HG02885 (cell line): ENCODE results near the gene RBM20.
A peak's percentile ranks its signal among the peaks of the same experiment; 100 is the strongest.

Experiments used
- ATAC-seq: cut with Tn5 transposase; IDR thresholded peaks from one replicate; pipeline ENCODE4 v1.9.1; 2021; ENCODE audit warnings: mild to moderate bottlenecking; ENCODE audit not compliant: unreplicated experiment, poor library complexity

RBM20 gene

DNA sequence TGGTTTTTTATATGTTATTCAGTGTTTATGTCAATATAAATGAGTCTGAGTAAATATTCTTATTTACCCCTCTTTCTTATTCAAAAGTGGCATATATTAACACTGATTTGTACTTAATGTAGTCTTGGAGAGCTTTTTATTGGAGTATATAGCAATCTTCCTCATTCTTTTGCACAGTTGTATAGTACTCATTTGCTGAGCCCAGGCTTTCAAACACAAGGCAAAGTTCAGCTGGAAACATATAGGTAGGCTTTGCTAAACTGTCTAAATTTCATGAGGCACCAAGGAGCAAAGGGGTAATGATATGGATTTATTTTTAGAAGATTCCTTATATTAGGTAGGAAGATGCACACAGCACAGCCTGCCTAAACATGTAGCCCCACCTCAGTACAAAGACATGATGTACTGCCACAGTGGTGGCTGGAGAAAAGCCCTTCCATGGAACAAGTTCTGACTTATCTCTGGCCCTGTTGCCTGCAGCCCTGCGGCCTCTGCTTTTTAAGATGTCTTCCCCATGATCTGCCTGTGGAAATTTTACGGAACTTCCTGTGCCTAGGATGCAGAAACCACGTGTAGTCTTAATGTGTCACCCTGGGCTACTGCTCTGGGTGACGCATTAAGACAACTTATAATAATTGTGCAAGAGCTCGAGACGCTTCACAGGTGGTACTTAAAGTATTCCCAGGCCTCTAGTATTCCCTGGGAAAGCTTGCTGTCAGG is 218.0 kb downstream of the RBM20 start:
- ATAC-seq = no peak

DNA sequence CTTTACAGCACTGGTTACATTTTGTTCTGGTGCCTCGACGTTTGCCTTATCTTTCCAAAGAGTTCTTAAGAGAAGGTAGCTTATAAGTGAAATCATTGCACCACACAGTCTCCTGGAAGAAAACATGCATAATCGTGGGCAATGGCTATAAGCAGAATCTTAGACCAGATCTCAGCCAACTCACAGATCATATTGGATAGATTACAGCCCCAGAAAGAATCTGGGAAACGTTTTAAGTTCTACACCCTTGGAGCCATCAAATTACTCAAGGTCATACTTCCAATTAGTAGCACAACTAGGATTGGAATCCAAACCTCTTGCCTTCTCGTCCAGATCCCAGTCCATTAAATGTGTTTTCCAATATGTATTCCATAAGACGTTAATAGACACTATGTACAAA is 218.8 kb downstream of the RBM20 start:
- ATAC-seq = no peak

DNA sequence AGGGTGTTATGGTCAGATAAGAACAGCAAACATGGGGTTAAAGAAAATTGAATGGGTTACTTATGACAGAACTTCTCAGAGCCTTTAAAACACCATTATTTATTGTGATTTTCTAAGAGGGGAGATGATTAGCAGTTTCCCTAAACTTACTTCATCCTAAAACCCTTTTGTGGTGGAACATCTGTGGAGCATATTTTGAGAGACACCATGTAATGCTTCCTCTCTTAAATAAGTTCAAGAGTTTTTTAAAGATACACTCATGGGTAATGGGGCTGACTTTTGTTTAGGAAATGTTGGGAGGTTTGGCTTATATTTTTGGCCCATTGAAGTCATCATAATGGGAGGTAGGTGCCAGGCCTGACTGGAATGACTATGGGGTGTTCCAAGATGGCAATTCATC is 219.2 kb downstream of the RBM20 start:
- no peak for ATAC-seq

DNA sequence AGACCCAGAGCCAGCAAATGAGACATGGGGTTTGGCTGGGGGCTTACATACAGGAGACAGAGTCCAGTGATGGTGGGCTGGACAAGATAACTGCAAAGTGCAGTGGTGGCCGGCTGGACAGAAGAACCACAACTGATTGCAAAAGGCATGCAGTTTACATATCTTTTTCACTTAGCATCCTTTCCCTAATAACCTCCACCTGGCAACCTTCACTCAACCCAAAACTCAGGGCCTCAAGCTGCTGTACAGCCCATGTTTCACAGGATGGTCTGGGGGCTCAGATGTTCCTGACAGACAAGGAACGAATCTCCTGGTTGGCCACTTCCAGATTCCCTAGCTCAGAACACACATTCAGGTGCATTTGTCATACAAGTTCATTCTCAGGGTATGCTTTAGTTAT is 219.8 kb downstream of the RBM20 start:
- no peak for ATAC-seq

DNA sequence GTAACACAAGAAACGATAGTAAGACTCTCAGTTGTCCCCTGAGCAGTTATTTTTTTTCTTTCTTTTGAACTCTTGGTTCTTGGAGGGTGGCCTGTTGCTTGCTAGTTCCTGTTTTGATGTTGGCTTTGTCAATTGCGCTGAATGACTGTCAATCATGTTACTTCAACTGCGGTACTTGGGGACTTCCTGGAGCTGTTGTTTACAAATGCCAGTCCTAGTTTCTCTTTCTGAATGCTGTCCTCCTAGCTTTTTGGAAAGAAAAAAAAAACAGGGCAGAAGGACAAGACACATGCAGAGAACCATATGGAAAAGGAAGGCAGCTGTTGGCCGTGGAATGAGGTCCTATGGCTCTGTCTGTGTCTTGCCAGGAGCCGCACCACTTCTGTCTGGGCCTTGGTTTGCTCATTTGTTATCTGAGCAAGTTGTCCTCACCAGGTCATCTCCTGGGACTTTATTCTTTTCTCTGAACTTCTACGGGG is 220.6 kb downstream of the RBM20 start:
- ATAC-seq = peak; percentile 60

DNA sequence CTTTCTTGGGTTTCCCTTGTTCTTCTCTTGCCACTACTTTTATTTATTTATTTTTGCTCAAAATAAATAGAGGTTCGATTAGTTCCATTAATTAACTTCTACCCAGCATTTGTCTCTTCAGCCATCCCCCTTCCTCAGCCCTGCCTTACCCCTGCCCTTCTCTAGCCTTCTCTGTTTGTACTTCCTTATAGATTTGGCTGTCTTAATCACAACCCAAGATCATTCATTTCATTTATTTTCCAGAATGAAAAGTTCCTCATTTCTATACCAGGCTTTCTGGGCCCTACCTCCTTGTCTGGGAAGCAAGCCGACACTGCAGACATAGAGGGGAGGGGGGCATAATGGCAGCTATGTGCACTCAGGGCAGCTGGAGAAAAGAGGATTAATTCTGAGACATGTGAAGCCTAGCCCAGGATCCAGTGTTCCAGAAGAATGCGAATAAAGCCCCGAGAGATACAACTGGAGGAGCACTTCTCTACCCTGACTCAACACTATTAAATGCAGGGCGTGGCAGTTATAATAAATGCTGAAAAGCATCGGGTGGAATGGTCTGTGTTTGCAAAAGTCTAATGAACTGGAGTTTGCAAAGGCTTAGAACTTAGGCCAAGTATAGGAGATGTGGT is 221.2 kb downstream of the RBM20 start:
- no peak for ATAC-seq

DNA sequence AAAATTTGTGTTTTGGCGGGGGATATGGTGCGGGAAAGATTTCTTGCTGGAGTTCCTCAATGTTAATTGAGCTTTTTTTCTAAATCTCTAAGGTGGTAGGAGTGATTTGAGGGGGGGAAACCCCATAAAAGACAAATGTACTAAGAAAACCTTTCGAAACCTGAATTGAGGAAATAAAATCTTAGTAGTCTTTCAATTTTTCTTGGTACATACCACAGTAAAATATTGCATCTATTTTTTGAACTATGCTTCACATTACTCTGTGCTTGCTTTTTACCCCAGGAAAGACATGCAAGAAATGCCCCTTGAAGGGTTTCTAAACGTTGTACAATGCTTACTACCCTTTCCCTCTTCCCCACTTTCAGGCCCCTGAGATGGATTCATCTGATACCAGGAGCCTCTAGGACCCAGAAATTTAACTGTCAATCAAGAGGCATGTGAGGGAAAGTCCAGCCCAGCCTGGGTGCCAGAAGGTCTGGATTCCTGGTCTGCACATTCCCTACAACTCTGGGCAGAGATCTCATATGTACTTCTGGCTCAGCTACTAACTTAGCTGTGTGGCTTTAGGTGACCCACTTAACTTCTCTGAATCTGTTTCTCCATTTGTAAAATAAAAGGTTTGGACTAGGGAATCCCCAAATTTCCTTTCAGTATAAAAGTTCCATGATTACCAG is 221.8 kb downstream of the RBM20 start:
- no peak for ATAC-seq

DNA sequence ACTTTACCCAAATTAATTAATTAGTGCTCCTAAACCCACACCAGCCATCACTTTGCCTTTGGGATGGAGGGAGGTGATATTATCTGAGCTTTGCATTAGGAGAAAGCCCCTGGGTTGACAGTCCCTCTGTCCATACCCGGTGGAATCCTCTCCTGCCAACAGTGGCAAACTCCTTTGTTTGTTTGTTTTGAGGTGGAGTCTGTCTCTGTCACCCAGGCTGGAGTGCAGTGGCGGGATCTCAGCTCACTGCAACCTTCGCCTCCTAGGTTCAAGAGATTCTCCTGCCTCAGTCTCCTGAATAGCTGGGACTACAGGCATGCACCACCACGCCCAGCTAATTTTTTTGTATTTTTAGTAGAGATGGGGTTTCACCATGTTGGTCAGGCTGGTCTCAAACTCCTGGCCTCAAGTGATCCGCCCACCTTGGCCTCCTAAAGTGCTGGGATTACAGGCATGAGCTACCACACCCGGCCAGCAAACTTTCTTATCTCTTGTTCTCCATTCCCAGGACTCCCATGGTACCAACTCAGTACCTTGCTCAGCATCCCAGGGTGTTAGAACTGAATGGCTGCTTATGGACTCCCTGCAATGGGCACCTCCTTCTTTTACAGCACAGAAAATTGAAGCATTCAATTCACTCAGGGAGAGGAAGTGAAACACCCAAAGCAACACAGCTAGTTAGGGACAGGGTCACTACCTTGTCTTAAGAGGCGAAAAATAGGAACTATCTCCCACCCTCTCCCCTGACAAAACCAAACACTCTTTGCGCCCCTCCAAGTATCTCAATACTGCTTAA is 223.1 kb downstream of the RBM20 start:
- ATAC-seq = peak; percentile 37

DNA sequence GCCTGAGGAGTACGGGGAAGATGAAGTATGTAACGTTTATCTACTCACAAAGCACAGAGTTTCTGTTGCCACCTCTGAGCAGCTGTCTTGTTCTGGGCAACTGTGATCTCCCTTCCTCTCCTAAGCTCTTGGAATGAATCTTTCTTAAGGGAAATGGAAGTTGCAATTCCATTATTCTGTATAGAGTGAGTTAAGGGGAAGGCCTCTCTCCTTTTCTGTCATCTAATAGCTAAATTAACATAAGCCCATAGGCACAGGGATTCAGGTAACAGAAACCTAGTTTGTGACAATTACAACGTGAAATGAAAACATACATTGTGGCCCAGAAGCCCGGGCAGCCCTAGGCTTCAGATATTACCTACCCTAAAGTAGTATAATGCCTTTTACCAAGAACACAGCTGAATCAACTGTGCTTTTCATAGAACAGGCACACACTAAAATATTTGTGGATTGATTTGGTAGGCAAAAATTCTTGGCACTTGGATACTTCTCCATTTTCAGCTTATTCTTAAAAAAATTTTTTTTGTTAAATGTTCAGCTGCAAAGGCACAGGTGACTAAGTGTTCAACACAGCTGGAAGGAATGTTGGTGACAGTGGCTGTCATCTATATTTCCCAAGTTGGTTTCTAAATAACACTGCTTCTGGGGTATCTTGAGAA is 223.8 kb downstream of the RBM20 start:
- ATAC-seq = peak; percentile 0

DNA sequence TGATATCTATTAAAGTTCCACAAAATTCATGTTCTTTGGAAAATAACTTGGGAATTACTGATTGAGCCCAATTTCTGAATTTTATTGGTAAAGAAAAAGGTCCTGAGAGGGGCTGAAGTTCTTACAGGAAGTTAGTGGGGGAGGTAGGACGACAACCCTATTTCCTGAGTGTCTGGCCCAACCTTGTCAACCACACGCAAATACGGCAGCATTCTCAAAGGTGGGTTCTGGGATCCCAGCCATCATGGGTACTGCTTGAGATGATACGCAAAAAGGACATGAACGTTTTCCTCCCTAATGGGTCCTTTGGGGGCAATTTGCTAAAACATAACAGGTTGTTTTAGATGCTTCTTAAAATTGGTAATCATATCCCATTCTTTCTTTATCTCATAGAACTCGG is 224.8 kb downstream of the RBM20 start:
- ATAC-seq = no peak

DNA sequence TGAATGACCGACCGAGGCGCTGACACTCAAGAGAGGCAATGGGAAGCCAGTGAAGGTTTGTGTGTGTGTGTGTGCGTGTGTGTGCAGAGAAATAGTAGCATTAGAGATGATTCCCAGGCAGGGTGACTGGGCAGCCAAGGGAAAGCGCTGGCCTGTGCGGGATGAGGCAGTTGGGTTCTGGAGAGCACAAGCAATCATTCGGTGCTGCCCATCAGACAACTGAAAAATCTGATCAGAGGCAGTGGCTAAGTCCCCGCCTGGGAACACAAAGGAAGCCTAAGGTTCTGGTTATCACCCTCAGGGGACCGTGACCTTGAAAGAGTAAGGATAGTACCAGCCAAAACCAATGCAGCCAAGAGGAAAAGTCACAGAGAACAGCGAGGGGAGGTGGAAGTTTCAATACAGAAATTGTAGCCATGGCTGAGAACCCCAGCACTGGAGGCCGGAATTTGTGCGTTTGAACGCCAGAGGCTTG is 226.7 kb downstream of the RBM20 start:
- no peak for ATAC-seq

DNA sequence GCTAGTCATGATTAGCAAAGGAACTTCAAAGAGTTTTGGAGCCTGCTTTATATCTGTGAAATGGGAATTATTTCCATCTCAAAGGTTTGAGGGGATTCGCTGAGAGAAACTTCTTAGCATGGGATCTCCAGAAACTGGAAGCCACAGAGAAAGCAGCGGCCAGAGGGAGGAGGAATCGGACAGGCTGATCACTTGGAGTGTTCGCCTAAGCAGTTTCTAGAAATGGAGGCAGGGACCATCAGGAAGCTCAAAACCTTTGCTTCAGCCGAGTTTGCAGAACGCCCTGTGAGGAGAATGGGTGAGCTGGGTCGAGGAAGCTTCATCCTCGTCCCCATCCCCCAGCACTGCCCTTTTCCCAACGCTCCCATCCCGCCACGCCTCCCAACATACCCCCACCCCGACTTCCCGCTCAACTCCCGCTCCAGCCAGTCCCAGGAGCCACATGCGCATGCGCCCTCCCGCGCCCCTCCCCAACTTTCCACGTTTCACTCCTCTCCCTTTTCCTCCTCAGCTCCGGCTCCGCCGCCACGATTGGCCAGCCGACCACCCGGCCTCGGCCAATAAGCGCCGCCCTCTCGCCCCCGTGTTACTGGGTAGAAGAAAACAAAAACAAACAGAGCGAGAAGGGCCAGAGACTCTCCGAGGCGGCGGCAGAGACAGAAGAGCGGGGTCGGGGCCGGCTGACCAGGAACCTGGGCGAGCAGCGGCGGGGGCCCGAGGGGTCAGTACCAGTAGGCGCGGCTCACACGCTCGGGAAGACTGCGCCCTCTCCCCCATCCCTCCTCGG is 227.4 kb downstream of the RBM20 start, which contains the start of gene PDCD4:
Gene PDCD4 (plus strand): TSS at position 631 of the 787 bp plus-strand sequence. CDS start 4,100 bp downstream, outside the sequence.
- ATAC-seq = peak; percentile 77

DNA sequence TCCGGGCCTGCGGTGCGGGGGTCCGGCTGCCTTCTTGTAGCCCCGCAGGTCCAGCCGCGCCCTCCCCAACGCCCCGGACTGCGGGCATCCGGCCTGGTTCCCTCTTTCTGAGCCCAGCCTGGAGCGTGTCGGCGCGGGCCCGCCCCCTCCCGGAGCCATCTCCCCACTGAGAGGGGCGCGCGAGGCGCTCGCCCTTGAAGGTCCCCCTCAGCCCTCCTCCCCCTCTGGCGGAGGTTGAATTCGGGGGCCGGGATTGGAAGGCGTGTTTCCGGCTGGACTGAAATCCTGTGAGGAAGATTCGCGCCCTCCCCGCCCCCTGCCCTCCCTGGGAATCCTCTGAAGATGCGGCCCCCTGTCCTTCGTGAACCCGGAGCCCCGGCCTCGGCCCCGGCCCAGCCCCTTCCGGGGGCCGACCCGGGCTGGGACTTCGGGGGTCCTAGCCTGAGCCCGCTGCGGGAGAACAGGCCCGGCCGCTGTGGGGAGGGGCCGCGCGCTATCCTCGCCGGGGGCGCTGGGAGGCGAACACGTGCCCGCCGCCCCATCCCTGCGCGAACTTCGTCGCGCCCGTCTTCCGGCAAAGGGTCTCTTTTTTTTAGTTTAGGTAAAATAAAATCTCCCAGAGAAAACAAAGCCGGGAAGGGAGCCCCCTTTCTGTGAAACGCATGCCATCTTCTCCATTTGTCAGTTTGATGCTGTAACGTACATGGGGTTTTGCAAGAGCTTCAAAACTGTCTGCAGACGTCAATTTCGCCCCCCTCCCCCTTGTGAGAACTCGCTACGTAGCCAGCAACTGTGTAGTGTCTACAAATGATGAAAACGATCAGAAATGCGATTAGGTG is 228.2 kb downstream of the RBM20 start:
- peak; percentile 39 for ATAC-seq

DNA sequence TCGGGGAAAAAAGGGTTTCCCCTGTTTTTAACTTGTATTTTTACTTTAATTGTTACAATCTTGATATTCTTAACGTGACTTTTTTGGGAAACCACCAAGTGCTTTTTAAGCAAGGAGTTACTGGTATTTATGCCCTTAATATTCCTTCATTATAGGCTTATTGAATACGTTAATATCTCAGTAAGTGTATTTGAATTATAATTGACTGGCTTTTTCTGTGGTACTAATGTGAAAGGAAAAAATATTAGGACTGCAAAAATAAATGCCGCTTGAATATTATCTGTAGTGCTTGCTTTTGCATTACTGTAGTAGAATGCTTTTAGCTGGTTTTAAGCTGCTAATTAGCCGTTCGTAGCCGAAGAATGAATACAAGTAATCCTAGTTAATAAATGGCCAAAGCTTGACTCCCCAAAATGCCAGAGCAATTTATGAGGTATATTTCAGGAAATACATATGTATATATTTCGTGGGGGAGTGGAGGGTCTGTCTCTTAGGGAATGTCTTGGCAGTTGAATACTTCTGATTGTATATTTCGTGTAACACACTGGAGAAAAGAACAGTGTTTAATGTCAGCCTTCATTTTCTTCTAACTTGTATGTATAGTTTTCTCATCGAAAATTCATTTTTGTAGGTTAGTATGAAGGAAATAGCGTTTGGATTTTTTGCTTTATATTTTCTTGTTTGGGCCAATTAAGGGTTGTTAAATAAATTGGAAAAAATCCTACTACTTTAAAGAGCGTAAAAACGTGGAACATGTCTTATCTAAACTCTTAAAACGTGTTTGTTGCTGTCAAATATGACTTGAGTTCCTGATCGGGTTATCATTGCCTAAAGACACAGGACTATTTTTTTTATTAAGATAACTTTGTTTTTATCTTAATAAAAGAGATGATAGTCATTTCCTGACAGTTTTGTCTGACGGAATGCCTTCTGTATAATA is 229.1 kb downstream of the RBM20 start:
- no peak for ATAC-seq

DNA sequence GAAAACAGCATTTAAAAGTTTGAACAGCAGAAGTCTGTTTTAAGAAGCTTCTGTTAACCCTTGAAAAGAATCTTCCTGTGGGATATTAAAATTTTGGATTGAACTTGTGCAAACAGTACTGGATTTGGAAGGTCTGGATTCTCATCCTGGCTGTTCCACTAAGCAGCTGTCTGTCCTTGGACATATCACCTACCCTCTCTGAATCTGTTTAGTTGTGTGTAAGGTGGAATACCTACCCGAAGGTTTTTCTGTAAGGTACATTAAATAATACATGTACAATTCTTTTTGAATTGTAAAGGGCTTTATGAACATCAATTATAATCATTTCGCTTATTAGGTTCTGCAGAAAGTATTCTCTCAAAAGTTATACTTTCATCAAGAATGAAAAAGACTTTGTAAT is 229.8 kb downstream of the RBM20 start:
- ATAC-seq = no peak

DNA sequence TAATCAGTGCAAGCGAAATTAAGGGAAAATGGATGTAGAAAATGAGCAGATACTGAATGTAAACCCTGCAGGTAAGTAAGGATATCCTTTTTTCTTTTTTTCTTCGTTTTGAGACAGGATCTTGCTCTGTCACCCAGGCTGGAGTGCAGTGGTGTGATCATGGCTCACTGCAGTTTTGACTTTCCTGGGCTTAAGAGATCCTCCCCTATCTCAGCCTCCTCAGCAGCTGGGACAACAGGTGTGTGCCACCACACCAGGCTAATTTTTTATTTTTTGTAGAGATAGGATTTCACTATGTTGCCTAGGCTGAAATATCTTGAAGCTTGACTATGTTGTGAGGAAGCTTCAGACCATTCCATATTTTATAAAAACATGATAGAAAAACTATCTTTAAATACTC is 231.9 kb downstream of the RBM20 start:
- ATAC-seq = no peak

DNA sequence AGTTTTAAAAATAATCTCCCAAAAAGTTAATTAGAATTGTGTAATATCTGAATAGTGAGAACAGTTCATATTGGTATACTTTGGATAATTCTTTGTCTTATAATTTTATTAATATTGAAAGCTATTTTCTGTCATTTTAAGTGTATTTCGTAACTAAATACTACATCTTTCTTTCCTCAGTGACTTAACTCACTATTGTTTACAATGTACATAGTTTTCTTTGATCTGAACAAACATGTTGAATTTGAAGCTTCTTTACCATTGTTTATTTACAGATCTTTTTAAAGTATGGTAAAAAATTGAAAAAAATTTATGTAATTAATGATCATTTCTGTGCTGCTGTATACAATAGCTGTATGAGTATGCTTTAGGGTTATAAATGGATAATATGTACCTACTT is 232.7 kb downstream of the RBM20 start:
- no peak for ATAC-seq
